Measurements from ENCODE around the gene PCYT1A.

PCYT1A gene

GRCh38 chr3:196235452-196236122 is 51.9 kb downstream of the PCYT1A start:
- no peak for DNase-seq

- DNase-seq = no peak
Measured at GRCh38 chr3:196232882-196233251, 54.7 kb downstream of the PCYT1A start.

GRCh38 chr3:196232154-196232881 is 55.2 kb downstream of the PCYT1A start:
- DNase-seq = no peak

- no peak for DNase-seq
Measured at GRCh38 chr3:196227629-196228493, 59.7 kb downstream of the PCYT1A start.

GRCh38 chr3:196227121-196227561 is 60.4 kb downstream of the PCYT1A start:
- no peak for DNase-seq

GRCh38 chr3:196225763-196226364 is 61.7 kb downstream of the PCYT1A start:
- no peak for DNase-seq

- DNase-seq = no peak
Measured at GRCh38 chr3:196225086-196225485, 62.4 kb downstream of the PCYT1A start.

- DNase-seq = peak; percentile 54
Measured at GRCh38 chr3:196222876-196223595, 64.5 kb downstream of the PCYT1A start.

- no peak for DNase-seq
Measured at GRCh38 chr3:196220991-196221390, 66.5 kb downstream of the PCYT1A start.

GRCh38 chr3:196220587-196220986 is 66.9 kb downstream of the PCYT1A start:
- no peak for DNase-seq

- DNase-seq = no peak
Measured at GRCh38 chr3:196219970-196220311, 67.6 kb downstream of the PCYT1A start.

- DNase-seq = no peak
Measured at GRCh38 chr3:196219194-196219969, 68.1 kb downstream of the PCYT1A start.

GRCh38 chr3:196218155-196218712 is 69.3 kb downstream of the PCYT1A start:
- DNase-seq = no peak

GRCh38 chr3:196217307-196218154 is 70.0 kb downstream of the PCYT1A start:
- DNase-seq = no peak

GRCh38 chr3:196216681-196217211 is 70.8 kb downstream of the PCYT1A start:
- DNase-seq = no peak

- DNase-seq = no peak
Measured at GRCh38 chr3:196216089-196216564, 71.4 kb downstream of the PCYT1A start, which contains the start of gene SLC51A. SLC51A (plus strand) TSS chr3:196216534; CDS start chr3:196216713, 179 bp downstream.

- DNase-seq = no peak
Measured at GRCh38 chr3:196215493-196216020, 72.0 kb downstream of the PCYT1A start.

GRCh38 chr3:196214783-196215441 is 72.6 kb downstream of the PCYT1A start:
- no peak for DNase-seq

All from NCI-H526 treated with DMSO at 0.1 percent for 48 hours (cell line).